OCI-LY1 (cell line): ENCODE measurements around the gene COA6.
A peak's percentile ranks its signal among the peaks of the same experiment; 100 is the strongest.

Source experiments
- H2AFZ ChIP-seq: fragments of 200-600 bp; sonication (generic), shearing (Covaris generic); 2 replicates; pipeline ENCODE4 v1.6.0; 2014; ENCODE audit warnings: antibody characterized with exemption, mild to moderate bottlenecking, low read length
- H3F3A ChIP-seq: fragments of 200-600 bp; sonication (generic), shearing (Covaris generic); 2 replicates; pipeline ENCODE4 v1.6.0; 2014; ENCODE audit warnings: mild to moderate bottlenecking, antibody characterized with exemption, low read length, moderate library complexity; ENCODE audit not compliant: insufficient read depth
- H3K27ac ChIP-seq: fragments of 200-600 bp; sonication (generic); 2 replicates; pipeline ENCODE4 v1.5.1; 2014; ENCODE audit warnings: low read length, mixed run types, mild to moderate bottlenecking, low read depth; ENCODE audit not compliant: poor library complexity, severe bottlenecking
- H3K27me3 ChIP-seq: fragments of 200-600 bp; sonication (generic); 2 replicates; pipeline ENCODE4 v1.6.0; 2014; ENCODE audit warnings: antibody characterized with exemption, mild to moderate bottlenecking, low read length, moderate library complexity; ENCODE audit not compliant: insufficient read depth
- H3K36me3 ChIP-seq: fragments of 200-600 bp; sonication (generic); 2 replicates; pipeline ENCODE4 v1.6.1; 2014; ENCODE audit warnings: mild to moderate bottlenecking, antibody characterized with exemption, low read length, moderate library complexity, mixed read lengths; ENCODE audit not compliant: insufficient read depth
- H3K4me1 ChIP-seq: fragments of 200-600 bp; sonication (generic); 2 replicates; pipeline ENCODE4 v1.5.1; 2014; ENCODE audit warnings: mild to moderate bottlenecking, low read length, moderate library complexity; ENCODE audit not compliant: insufficient read depth, severe bottlenecking
- H3K4me2 ChIP-seq: fragments of 200-600 bp; sonication (generic), shearing (Covaris generic); 2 replicates; pipeline ENCODE4 v1.6.1; 2014; ENCODE audit warnings: low read length
- H3K4me3 ChIP-seq: fragments of 200-600 bp; sonication (generic); 2 replicates; pipeline ENCODE4 v1.5.1; 2014; ENCODE audit warnings: low read length, low read depth, mild to moderate bottlenecking, mixed read lengths; ENCODE audit not compliant: poor library complexity, severe bottlenecking
- H3K79me2 ChIP-seq: fragments of 200-600 bp; shearing (Covaris generic); 2 replicates; pipeline ENCODE4 v1.6.1; 2016; ENCODE audit warnings: mixed run types, low read length, mixed read lengths; ENCODE audit not compliant: insufficient read depth
- H3K9ac ChIP-seq: fragments of 200-600 bp; sonication (generic), shearing (Covaris generic); 2 replicates; pipeline ENCODE4 v1.6.1; 2014; ENCODE audit warnings: mild to moderate bottlenecking, low read length, mixed read lengths
- H3K9me2 ChIP-seq: fragments of 200-600 bp; sonication (generic), shearing (Covaris generic); 2 replicates; pipeline ENCODE4 v1.6.1; 2014; ENCODE audit warnings: low read depth, mild to moderate bottlenecking, low read length, mixed read lengths
- H3K9me3 ChIP-seq: fragments of 200-600 bp; shearing (Covaris generic); 2 replicates; pipeline ENCODE4 v1.6.1; 2014; ENCODE audit warnings: low read length, mixed read lengths
- H4K20me1 ChIP-seq: fragments of 200-600 bp; sonication (generic), shearing (Covaris generic); 2 replicates; pipeline ENCODE4 v1.6.0; 2016; ENCODE audit warnings: mild to moderate bottlenecking, low read length; ENCODE audit not compliant: insufficient read depth
- CTCF ChIP-seq: fragments of 200-600 bp; sonication (generic), shearing (Covaris generic); IDR thresholded peaks from 2 replicates; pipeline ENCODE4 v1.5.1; 2017; ENCODE audit warnings: mild to moderate bottlenecking, antibody characterized with exemption, low read length, moderate library complexity, mixed read lengths
- EZH2 ChIP-seq: fragments of 200-600 bp; sonication (generic), shearing (Covaris generic); IDR thresholded peaks from 2 replicates; pipeline ENCODE4 v1.8.0; 2017; ENCODE audit warnings: borderline replicate concordance, mixed run types, mild to moderate bottlenecking, antibody characterized with exemption, low read length, moderate library complexity, mixed read lengths

COA6 gene

DNA sequence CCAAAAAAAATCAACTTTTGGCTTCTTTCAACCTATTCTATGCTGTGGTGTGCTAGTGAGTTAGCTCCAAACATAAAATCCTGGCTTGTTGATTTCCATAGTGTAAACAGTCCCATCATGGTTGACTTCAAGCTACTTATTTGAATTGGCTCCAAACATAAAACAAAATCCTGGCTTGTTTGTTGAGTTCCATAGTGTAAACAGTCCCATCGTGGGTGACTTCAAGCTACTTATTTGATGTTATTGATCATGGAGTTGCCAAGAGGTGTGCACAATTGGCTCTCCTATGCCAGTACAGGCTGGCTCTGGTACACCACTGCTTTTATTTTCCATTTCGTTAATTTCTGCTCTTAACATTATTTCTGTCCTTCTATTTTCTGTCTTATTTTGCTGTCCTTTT lies 1.8 kb upstream of the COA6 start:
- no peak overlapping the region for H3K4me2 ChIP-seq
- TF ChIP-seq CTCF, result no peak
- no peak for TF ChIP-seq EZH2
- peaks cover 13% of the 10 kb centered on the region for H3K36me3 ChIP-seq

DNA sequence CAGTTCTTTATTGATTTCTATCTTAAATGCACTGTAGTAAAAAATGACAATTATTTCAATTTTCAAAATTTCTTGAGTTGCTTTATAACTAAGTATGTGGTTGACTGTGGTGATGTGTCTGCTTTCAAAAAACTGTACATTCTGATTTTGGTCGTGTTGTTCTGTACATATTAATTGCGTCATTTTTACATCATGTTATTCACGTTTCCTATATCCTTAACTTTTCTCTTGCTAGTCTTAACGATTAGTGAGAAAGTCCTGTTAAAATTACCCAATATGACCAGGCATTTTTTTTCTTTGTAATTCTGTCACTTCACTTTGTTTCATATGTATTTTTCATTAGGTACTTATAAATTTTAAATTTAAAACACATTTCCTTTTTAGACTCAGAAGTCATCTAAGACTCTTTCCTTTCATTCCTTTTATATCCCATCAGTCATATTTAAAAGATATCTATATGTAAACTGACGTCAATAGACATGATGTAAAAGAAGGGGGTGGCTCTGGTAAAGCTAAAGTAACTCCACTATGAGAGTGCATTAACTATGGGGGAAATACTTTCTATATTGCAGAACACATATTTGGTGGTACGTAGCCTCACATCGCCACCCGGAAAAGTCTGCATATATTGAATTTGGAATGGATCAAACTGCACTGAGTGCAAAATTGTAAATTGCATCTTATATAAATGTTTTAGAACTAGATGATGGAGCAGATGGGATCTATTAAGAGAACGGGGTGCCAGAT lies 1.1 kb upstream of the COA6 start:
- Histone ChIP-seq H3K27ac (peak overlapping the region; percentile 93), H3K36me3 (peaks cover 19% of the 10 kb centered on the region), H3K4me3 (peak overlapping the region; percentile 82), H2AFZ (no peak overlapping the region), H3K9me2 (no peaks in the 10 kb centered on the region), H3F3A (no peaks in the 10 kb centered on the region), H3K27me3 (no peaks in the 10 kb centered on the region), H4K20me1 (no peaks in the 10 kb centered on the region), H3K9me3 (no peaks in the 10 kb centered on the region), H3K4me2 (peak overlapping the region; percentile 92), H3K9ac (peak overlapping the region; percentile 92), H3K4me1 (peaks cover 29% of the 10 kb centered on the region), H3K79me2 (peaks cover 16% of the 10 kb centered on the region; the same call in 1 of the 2 replicates)
- no peak for TF ChIP-seq EZH2
- TF ChIP-seq CTCF, result no peak

More for the DNA sequence above, 1.8 kb upstream of the COA6 start:
- no peak overlapping the region for H2AFZ ChIP-seq
- H3F3A ChIP-seq, result no peaks in the 10 kb centered on the region
- H4K20me1 ChIP-seq, result no peaks in the 10 kb centered on the region
- peaks cover 29% of the 10 kb centered on the region for H3K4me1 ChIP-seq
- H3K27ac ChIP-seq, result no peak overlapping the region
- H3K79me2 ChIP-seq, result peaks cover 16% of the 10 kb centered on the region; the same call in 1 of the 2 replicates
- no peaks in the 10 kb centered on the region for H3K27me3 ChIP-seq
- H3K9ac ChIP-seq, result no peak overlapping the region
- H3K9me2 ChIP-seq, result no peaks in the 10 kb centered on the region
- no peaks in the 10 kb centered on the region for H3K9me3 ChIP-seq
- no peak overlapping the region for H3K4me3 ChIP-seq

GRCh38 chr1:234373959-234374254 lies 651 bp downstream of the COA6 start:
- TF ChIP-seq EZH2 (no peak), CTCF (no peak)
- Histone ChIP-seq H2AFZ (0 out of 2 replicates have a peak overlapping the region, but pooled peaks have one; percentile 13), H3K79me2 (peaks cover 16% of the 10 kb centered on the region; the same call in 1 of the 2 replicates), H3K4me2 (peak overlapping the region; percentile 92), H3K27me3 (no peaks in the 10 kb centered on the region), H3K9me2 (no peaks in the 10 kb centered on the region), H4K20me1 (no peaks in the 10 kb centered on the region), H3K9ac (peak overlapping the region; percentile 92), H3F3A (no peaks in the 10 kb centered on the region), H3K9me3 (no peaks in the 10 kb centered on the region), H3K4me1 (peaks cover 22% of the 10 kb centered on the region), H3K36me3 (peaks cover 36% of the 10 kb centered on the region), H3K4me3 (peak overlapping the region; percentile 82), H3K27ac (peak overlapping the region; percentile 93)
